PFSK-1 (cell line): ENCODE data around the gene MAP3K10.

ENCODE experiments used
- POLR2AphosphoS5 ChIP-seq: IDR thresholded peaks from 2 replicates; pipeline ENCODE4 v1.6.1; 2012; ENCODE audit warnings: low read depth, mild to moderate bottlenecking, control low read depth, low read length, moderate library complexity
- REST ChIP-seq, 2 experiments: IDR thresholded peaks; 2 replicates each; pipeline versions ENCODE4 v1.6.1 to v1.8.0; 2011 to 2012; ENCODE audit warnings: low read depth in 2 of 2, low read length in 2 of 2, control low read depth in 1 of 2, inconsistent platforms in 1 of 2, mild to moderate bottlenecking in 1 of 2, moderate library complexity in 1 of 2; ENCODE audit not compliant: insufficient read depth in 1 of 2
- SIN3A ChIP-seq: IDR thresholded peaks from 2 replicates; pipeline ENCODE4 v1.6.1; 2012; ENCODE audit warnings: mild to moderate bottlenecking, low read length, moderate library complexity, borderline replicate concordance; ENCODE audit not compliant: insufficient read depth
- TAF1 ChIP-seq: IDR thresholded peaks from 2 replicates; pipeline ENCODE4 v1.6.1; 2012; ENCODE audit warnings: low read length, control low read depth, borderline replicate concordance; ENCODE audit not compliant: insufficient read depth

- no peak for TF ChIP-seq REST (IDR thresholded peaks at IDR 0.05; ENCODE audit: insufficient read depth in 1 of 2, low read depth in 2 of 2, low read length in 2 of 2)
- TF ChIP-seq TAF1: no peak
- no peak for TF ChIP-seq SIN3A
- TF ChIP-seq POLR2AphosphoS5: no peak
Observed at GRCh38 chr19:40245506-40246128, 54.4 kb downstream of the MAP3K10 start.
